Cardiac septum (tissue), 1 donor: Measurements from ENCODE around the gene SLC43A2. TPM values are rescaled to one million over a fixed set of nuclear protein-coding genes. Genes with fewer than 3 reads are reported as not detected.

Experiments used
- DNase-seq: peaks from one replicate; pipeline ENCODE4 v3.0.0-alpha.2; 2020; ENCODE audit warnings: low spot score
- intact Hi-C: fragments of 100-400 bp; cut with DNase I; formaldehyde crosslinking; loops from one replicate; pipeline ENCODE4 v1.14.0; 2022
- total RNA-seq: library from RNA; stranded (reverse); fragmentation: NEBNext Ultra II Directional; extraction: Animal tissue kit (Norgen Biotek cat#: 25700); gene quantifications from one replicate; pipeline ENCODE4 v1.2.1, GENCODE V29; 2021
- donor health status: DM: no; HTN: no; CAD: no.

The SLC43A2 gene
- total RNA-seq, 1 donor from 2014 or later = 4.8 TPM

DNA sequence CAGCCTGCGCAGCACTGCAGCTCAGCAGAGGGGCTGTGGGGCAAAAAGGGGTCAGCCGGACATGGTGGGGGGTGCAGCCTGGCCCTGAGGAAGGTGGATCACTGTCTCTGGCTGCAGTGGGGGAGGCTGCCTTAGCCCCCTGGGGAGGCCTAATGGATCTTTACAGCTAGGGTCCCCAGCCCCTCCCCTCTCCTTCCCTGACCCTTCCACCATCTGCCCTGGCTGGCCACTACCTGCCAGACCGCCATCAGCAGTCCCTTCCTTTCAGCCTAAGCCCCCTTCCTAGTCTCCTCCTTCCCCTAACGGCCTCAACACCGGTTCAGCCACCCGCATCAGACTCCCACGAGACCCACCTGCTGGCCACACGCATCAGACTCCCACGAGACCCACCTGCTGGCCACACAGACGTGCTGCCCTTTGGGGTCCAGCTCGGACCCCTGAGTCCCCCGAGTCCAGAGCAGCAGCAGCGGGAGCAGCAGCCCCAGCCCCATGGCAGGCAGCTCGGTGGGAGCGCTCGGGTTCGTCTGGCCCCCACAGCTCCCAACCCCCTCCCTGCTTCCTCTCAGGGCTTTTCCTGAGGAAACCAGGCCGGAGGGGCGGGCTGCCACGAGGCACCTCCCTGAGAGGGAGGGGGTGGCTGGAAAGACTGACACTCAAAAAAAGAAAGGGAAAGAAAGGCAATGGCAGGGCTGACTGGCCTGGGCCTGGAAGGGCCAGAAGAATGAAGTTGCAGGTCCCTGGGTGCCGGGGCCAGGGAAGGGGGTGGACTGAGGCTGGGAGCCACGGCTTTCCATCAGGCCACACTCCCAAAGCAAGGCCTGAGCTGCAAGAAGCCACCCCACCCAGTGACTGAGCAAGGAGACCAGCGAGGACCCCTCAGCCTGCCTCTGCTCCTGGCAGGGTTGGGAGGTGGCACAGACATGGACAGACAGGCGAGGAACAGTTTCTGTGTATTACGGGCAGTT, 16.9 kb upstream of the SLC43A2 start, which contains the start of gene SCARF1:
TSS of gene SCARF1 (minus strand) at position 526 of the 965 bp plus-strand sequence. CDS start at position 491, 35 bp downstream.
- DNase-seq = peak; percentile 92
- intact Hi-C loops = loop anchor here (2.0 to 10.0 kb wide), 2 partner anchors 15 to 381 kb away; no protein-coding TSS in a partner anchor

DNA sequence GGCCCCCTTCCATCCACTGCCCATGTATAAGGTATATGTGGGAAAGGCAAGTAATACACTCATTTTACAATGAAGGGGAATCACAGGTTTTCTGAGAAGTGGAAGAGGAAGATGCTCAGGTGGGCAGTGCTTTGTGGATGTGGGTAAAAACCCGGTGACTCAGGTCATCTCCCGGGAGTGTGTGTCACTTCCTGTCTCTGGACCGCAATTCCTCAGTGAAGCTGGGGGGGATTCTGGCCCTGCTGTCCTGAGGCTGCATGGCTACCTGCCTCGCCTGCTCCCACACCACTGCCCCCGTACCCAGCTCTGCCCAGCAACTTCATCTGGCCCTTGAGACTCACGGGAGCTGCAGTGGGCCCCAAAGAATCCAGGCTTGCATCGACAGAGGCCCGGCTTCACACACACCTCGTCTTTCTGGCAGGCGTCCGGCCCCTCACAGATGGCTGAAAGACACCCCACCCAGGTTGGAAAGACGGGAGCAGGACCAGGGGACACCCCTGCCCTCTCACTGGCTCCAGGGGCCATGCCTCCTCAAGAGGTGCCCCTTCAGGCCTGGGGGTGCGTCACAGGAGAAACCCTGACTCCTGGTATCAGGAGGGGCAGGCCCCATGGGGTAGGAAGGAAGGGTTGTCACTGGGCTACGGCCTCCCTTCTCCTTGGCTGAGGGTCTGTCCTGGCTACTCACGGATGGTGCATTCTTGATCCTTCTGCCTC, 16.0 kb upstream of the SLC43A2 start:
- peak; percentile 82 for DNase-seq
- intact Hi-C loops = loop anchor here (2.0 to 10.0 kb wide), 2 partner anchors 14 to 380 kb away; no protein-coding TSS in a partner anchor

- no peak for DNase-seq
- intact Hi-C loops = loop anchor here (2.0 to 10.0 kb wide), 2 partner anchors 13 to 379 kb away; no protein-coding TSS in a partner anchor
Observed at GRCh38 chr17:1643999-1644492, 15.4 kb upstream of the SLC43A2 start.

- intact Hi-C loops = loop anchor here (10.0 kb wide), 1 partner anchor 379 kb away; no protein-coding TSS in a partner anchor
- DNase-seq = no peak
Observed at GRCh38 chr17:1643293-1643998, 14.8 kb upstream of the SLC43A2 start.

- no peak for DNase-seq
- intact Hi-C loops = loop anchor here (10.0 kb wide), 1 partner anchor 376 kb away; no protein-coding TSS in a partner anchor
Observed at GRCh38 chr17:1641065-1641403, 12.4 kb upstream of the SLC43A2 start.

- no peak for DNase-seq
- intact Hi-C loops = loop anchor here (10.0 kb wide), 1 partner anchor 376 kb away; no protein-coding TSS in a partner anchor
Observed at GRCh38 chr17:1640329-1641064, 11.9 kb upstream of the SLC43A2 start.

DNA sequence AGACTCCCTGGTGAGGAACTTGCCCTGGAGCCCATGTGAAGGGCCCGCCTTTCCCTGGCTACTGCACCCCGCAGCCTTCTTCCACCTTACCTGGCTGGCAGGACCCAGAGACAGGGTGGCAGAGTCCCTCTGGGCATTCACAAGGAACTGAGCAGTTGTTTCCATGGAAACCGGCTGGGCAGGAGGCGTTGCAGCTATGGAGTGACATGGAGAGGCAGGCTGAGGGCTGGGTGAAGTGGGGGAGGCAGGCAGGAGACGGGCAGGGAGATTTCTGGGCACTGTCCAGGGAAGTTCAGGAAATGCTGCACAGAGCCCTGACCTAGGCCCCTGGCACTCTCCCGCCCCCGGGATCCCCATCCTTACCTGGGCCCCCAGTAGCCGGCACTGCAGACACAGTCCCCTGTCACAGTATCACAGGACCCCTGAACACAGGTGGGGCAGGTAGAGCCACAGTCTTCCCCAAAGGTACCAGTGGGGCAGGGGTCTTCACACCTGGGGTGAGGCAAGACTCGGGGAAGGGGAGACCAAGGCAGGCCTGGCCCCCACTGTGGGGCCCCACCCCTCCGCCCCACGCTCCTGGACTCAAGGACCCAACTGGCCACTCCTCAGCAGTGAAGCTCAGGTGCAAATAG, 11.0 kb upstream of the SLC43A2 start:
- no peak for DNase-seq
- intact Hi-C loops = loop anchor here (10.0 kb wide), 1 partner anchor 375 kb away; no protein-coding TSS in a partner anchor

GRCh38 chr17:1638624-1639300, 10.1 kb upstream of the SLC43A2 start:
- DNase-seq = no peak
- intact Hi-C loops = no loop called here

- DNase-seq = no peak
- intact Hi-C loops = no loop called here
Observed at GRCh38 chr17:1638171-1638590, 9.5 kb upstream of the SLC43A2 start.

DNA sequence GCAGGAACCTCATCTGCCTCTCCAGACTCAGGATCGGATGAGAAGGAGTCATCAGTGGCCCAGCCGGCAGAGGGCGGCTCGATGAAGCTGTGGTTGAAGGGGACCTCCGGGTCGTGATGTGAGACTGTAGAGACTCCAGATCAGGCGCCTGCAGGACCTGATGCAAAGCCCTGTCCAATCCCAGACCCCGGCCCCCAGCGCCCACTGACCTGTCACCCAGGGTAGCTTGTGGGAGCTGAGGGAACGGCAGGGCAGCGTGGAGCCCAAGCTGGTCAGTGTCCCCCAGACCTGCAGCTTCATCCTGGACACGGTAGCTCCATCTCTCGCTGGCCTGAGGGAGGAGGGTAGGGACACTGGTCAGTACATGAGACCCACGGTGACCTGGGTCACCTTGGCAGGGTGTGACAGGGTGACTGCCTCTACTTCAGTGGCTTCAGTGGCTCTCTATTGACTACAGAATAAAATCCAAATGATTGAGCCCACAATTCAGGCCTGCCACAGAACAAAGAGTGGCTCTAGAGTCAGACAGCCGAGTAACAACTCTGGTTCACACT, 8.2 kb upstream of the SLC43A2 start:
- intact Hi-C loops = no loop called here
- no peak for DNase-seq

GRCh38 chr17:1635675-1636465, 7.2 kb upstream of the SLC43A2 start:
- DNase-seq = no peak

DNA sequence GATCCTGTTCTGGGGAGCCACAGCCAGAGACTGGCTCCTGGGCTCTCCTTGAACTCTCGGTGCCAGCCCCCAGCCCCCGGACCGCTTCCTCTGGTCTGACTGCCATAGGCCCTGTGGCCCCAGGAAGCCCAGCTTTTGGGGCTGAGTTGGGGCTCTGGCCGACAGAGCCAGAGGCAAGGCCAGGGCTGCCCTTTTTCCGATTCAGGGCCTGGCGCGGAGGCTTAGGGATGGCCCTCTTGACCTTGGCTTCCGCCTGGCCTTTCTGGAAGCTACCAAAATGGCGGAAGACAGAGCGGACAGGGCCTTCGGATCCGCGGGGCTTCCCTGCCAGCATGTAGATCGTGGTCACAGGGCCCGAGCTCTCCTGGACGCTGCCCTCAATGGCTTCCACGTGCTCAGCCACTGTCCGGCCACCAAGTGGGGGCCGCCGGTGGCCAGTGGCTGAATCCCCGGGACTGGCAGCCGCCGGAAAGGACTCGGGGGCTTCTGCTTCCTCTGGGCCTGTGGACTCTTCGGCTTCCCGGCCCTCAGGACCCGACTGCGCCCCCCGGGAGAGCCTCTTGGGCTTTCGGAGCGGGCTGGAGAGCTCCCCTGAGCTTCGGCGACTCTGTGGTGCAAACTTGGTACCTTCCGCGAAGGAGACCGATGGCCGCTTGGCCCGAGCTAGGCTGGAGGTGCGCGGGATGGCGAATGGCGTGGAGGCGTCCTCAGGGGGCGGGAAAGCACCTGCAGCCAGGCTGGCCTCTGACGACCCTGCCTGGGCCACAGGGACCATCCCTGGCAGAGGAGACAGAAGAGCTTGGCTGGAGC, 6.4 kb upstream of the SLC43A2 start:
- no peak for DNase-seq
- intact Hi-C loops = no loop called here

More at GRCh38 chr17:1635675-1636465, 7.2 kb upstream of the SLC43A2 start:
- intact Hi-C loops = no loop called here

- DNase-seq = no peak
- intact Hi-C loops = loop anchor here (2.0 kb wide), 1 partner anchor 14 kb away; the partner anchor contains the start of gene SCARF1
Observed at GRCh38 chr17:1630662-1631061, 2.0 kb upstream of the SLC43A2 start.

GRCh38 chr17:1629504-1630310, 1.1 kb upstream of the SLC43A2 start:
- intact Hi-C loops = loop anchor here (1.0 to 2.0 kb wide), 2 partner anchors 15 to 55 kb away; partner anchors contain the start of gene SCARF1

More at GRCh38 chr17:1629504-1630310, 1.1 kb upstream of the SLC43A2 start:
- DNase-seq = peak; percentile 94
